HL-60 (cell line): Measurements from ENCODE around the gene HNRNPH1.
"Not testable (repeated sequence)": the region's sequence is repeated elsewhere in the genome, so short reads cannot be mapped to it uniquely, and the experiment has no call there.

Experiments
- POLR2AphosphoS5 ChIP-seq: IDR thresholded peaks from 2 replicates; pipeline ENCODE4 v1.6.1; 2012; ENCODE audit warnings: low read depth
- SPI1 ChIP-seq: IDR thresholded peaks from 2 replicates; pipeline ENCODE4 v1.6.1; 2012; ENCODE audit warnings: low read depth, mild to moderate bottlenecking, borderline replicate concordance
- TF ChIP-seq, protein P1 (sequence below): IDR thresholded peaks from one replicate; pipeline ENCODE4 v1.5.1; 2011; ENCODE audit warnings: low read length, control low read depth, inconsistent platforms; ENCODE audit not compliant: insufficient read depth

DNA sequence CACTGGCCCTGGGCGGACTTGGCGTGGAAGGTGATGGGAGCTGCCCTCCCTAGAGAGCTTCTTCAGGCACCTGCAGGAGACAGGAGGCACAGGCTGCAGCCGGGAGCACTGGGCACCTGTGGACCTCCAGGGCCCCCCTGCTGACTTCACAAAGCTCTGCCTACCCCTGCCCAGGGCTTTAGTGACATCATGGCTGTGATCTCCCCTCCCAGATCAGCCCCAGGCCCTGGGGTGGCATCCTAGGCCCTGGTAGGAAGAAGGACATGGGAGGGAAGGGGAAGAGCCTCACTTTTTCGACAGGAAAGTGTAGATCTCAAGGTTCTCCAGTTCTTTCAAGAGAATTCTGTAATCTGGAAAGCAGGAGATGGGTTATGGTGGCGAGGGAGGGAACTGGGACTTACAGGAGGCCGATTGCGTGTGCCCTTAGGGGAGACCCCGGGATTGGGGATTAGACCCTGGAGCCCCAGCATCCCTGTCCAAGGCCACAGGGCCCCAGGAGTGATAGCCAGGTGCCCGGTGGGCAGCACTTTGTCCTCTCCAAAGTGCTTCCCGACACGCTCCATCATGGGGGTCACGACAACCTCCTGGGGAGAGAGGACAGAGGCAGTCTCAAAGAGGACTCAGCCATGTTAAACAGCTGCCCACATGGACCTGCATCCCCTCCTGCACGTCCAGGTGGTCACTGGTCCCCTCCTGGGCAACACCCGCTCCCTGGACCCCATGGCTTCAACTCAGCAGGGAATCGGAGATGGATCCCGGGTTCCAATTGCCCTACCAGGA, 19.9 kb upstream of the HNRNPH1 start:
- TF ChIP-seq, protein P1, sequence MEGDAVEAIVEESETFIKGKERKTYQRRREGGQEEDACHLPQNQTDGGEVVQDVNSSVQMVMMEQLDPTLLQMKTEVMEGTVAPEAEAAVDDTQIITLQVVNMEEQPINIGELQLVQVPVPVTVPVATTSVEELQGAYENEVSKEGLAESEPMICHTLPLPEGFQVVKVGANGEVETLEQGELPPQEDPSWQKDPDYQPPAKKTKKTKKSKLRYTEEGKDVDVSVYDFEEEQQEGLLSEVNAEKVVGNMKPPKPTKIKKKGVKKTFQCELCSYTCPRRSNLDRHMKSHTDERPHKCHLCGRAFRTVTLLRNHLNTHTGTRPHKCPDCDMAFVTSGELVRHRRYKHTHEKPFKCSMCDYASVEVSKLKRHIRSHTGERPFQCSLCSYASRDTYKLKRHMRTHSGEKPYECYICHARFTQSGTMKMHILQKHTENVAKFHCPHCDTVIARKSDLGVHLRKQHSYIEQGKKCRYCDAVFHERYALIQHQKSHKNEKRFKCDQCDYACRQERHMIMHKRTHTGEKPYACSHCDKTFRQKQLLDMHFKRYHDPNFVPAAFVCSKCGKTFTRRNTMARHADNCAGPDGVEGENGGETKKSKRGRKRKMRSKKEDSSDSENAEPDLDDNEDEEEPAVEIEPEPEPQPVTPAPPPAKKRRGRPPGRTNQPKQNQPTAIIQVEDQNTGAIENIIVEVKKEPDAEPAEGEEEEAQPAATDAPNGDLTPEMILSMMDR: not testable (repeated sequence)
- TF ChIP-seq POLR2AphosphoS5, SPI1: not testable (repeated sequence)
